GM23338 (cell line): ENCODE measurements around the gene SND1. TPM values are rescaled to one million over a fixed set of nuclear protein-coding genes. Genes with fewer than 3 reads are reported as not detected.

ENCODE experiments used
- ATAC-seq: fragments of 200-7000 bp; cut with Tn5 transposase; 3 replicates; pipeline ENCODE4 v1.9.1; 2020
- DNase-seq: peaks from one replicate; pipeline ENCODE4 v3.0.0-alpha.2; 2015; ENCODE audit warnings: low spot score
- H2AFZ ChIP-seq: fragments of 200-600 bp; sonication (generic); 2 replicates; pipeline ENCODE4 v1.8.0; 2016; ENCODE audit warnings: antibody characterized with exemption, mild to moderate bottlenecking, moderate library complexity
- H3F3A ChIP-seq: fragments of 200-600 bp; sonication (generic); replicated peaks from 2 replicates; pipeline ENCODE4 v1.8.0; 2017; ENCODE audit warnings: antibody characterized with exemption, mixed run types, low read depth
- H3K27ac ChIP-seq: fragments of 200-600 bp; sonication (generic); 2 replicates; pipeline ENCODE4 v1.6.1; 2016; ENCODE audit warnings: low read depth
- H3K27me3 ChIP-seq: fragments of 200-600 bp; sonication (generic); 2 replicates; pipeline ENCODE4 v1.8.0; 2016; ENCODE audit warnings: mild to moderate bottlenecking, mixed run types, moderate library complexity; ENCODE audit not compliant: insufficient read depth
- H3K36me3 ChIP-seq: fragments of 200-600 bp; sonication (generic); 2 replicates; pipeline ENCODE4 v1.8.0; 2016; ENCODE audit warnings: mild to moderate bottlenecking; ENCODE audit not compliant: insufficient read depth
- H3K4me1 ChIP-seq: fragments of 200-600 bp; sonication (generic); 2 replicates; pipeline ENCODE4 v1.8.0; 2016; ENCODE audit warnings: mild to moderate bottlenecking, moderate library complexity; ENCODE audit not compliant: insufficient read depth
- H3K4me2 ChIP-seq: fragments of 200-600 bp; sonication (generic); 2 replicates; pipeline ENCODE4 v1.7.1; 2017; ENCODE audit warnings: mixed run types
- H3K4me3 ChIP-seq: fragments of 200-600 bp; sonication (generic); 2 replicates; pipeline ENCODE4 v1.6.1; 2016; ENCODE audit warnings: mixed run types
- H3K79me2 ChIP-seq: fragments of 200-600 bp; sonication (generic); replicated peaks from 2 replicates; pipeline ENCODE4 v1.8.0; 2017; ENCODE audit warnings: mild to moderate bottlenecking; ENCODE audit not compliant: insufficient read depth
- H3K9me2 ChIP-seq: fragments of 200-600 bp; sonication (generic); 2 replicates; pipeline ENCODE4 v1.8.0; 2017; ENCODE audit not compliant: insufficient read depth
- H4K20me1 ChIP-seq: fragments of 200-600 bp; sonication (generic); replicated peaks from 2 replicates; pipeline ENCODE4 v1.8.0; 2017; ENCODE audit warnings: mild to moderate bottlenecking; ENCODE audit not compliant: insufficient read depth
- H3K27ac Mint-ChIP-seq: 2 replicates; pipeline ENCODE4 v1.8.0; 2020; ENCODE audit warnings: inconsistent platforms, mild to moderate bottlenecking, moderate library complexity, mixed read lengths
- H3K27me3 Mint-ChIP-seq: 3 replicates; pipeline ENCODE4 v1.8.0; 2022; ENCODE audit warnings: low read depth, mild to moderate bottlenecking, moderate library complexity, mixed read lengths, inconsistent platforms; ENCODE audit not compliant: insufficient read depth, poor library complexity
- H3K36me3 Mint-ChIP-seq: 3 replicates; pipeline ENCODE4 v1.8.0; 2021; ENCODE audit warnings: low read depth, mild to moderate bottlenecking, inconsistent platforms, moderate library complexity, mixed read lengths
- H3K4me1 Mint-ChIP-seq: 3 replicates; pipeline ENCODE4 v1.8.0; 2020; ENCODE audit warnings: mild to moderate bottlenecking, inconsistent platforms, mixed read lengths
- H3K4me3 Mint-ChIP-seq: 3 replicates; pipeline ENCODE4 v1.8.0; 2021; ENCODE audit warnings: moderate library complexity, mild to moderate bottlenecking, inconsistent platforms, mixed read lengths
- H3K9me3 Mint-ChIP-seq: 3 replicates; pipeline ENCODE4 v1.8.0; 2020; ENCODE audit warnings: moderate library complexity, mild to moderate bottlenecking, inconsistent platforms, mixed read lengths
- CREB1 ChIP-seq: fragments of 250-450 bp; sonication (Bioruptor Pico); IDR thresholded peaks from 2 replicates; pipeline ENCODE4 v1.5.0; 2020; ENCODE audit warnings: low read depth, mild to moderate bottlenecking, moderate library complexity
- EZH2 ChIP-seq: fragments of 200-600 bp; sonication (generic); IDR thresholded peaks from one replicate; pipeline ENCODE4 v1.8.0; 2017; ENCODE audit warnings: antibody characterized with exemption, mild to moderate bottlenecking, low read depth; ENCODE audit not compliant: unreplicated experiment
- EZH2phosphoT487 ChIP-seq: fragments of 200-600 bp; sonication (generic); IDR thresholded peaks from one replicate; pipeline ENCODE4 v1.8.1; 2018; ENCODE audit warnings: antibody characterized with exemption; ENCODE audit not compliant: unreplicated experiment
- NANOG ChIP-seq: IDR thresholded peaks from 2 replicates; pipeline ENCODE4 v1.6.1; 2016; ENCODE audit warnings: antibody characterized with exemption, borderline replicate concordance
- POLR2AphosphoS5 ChIP-seq: IDR thresholded peaks from 2 replicates; pipeline ENCODE4 v1.6.1; 2016; ENCODE audit warnings: antibody characterized with exemption, low read depth
- REST ChIP-seq: IDR thresholded peaks from one replicate; pipeline ENCODE4 v1.6.1; 2018; ENCODE audit warnings: antibody characterized with exemption; ENCODE audit not compliant: unreplicated experiment
- ZNF331 ChIP-seq: fragments of 250-450 bp; sonication (Bioruptor Pico); IDR thresholded peaks from 2 replicates; pipeline ENCODE4 v1.5.0; 2020; ENCODE audit warnings: low read depth, mild to moderate bottlenecking, moderate library complexity
- polyA plus RNA-seq: library from polyadenylated mRNA; unstranded; fragments of >200 nt; fragmentation: Nextera tagmentation; extraction: Ambion mirVana; gene quantifications from 2 replicates; pipeline ENCODE4 v1.2.1, GENCODE V29; 2016
- total RNA-seq: library from RNA; depleted of rRNA; stranded (reverse); fragments of >200 nt; shearing (Covaris generic); gene quantifications from 2 replicates; pipeline ENCODE4 v1.2.3, GENCODE V29; 2014

The SND1 gene
- total and polyA plus RNA-seq, 2 experiments from 2014 or later: 107 to 254 TPM

- H3K27ac ChIP-seq: no peak overlapping the region
- no peaks in the 10 kb centered on the region for H3K36me3 ChIP-seq
- Mint-ChIP-seq H3K4me1 (peaks cover 47% of the 10 kb centered on the region), H3K9me3 (no peaks in the 10 kb centered on the region), H3K27me3 (no peaks in the 10 kb centered on the region), H3K4me3 (no peak overlapping the region), H3K27ac (peak overlapping the region; percentile 82), H3K36me3 (no peaks in the 10 kb centered on the region)
- H3F3A ChIP-seq: no peaks in the 10 kb centered on the region
- peaks cover 32% of the 10 kb centered on the region for H3K4me1 ChIP-seq
- TF ChIP-seq ZNF331 (CRISPR knock-in tag) (no peak), REST (no peak), POLR2AphosphoS5 (no peak), EZH2phosphoT487 (no peak), NANOG (no peak), CREB1 (no peak)
- ATAC-seq: no peak
- H2AFZ ChIP-seq: no peak overlapping the region
- peaks cover 45% of the 10 kb centered on the region for H4K20me1 ChIP-seq
- no peaks in the 10 kb centered on the region for H3K9me2 ChIP-seq
- no peak overlapping the region for H3K4me2 ChIP-seq
- H3K4me3 ChIP-seq: no peak overlapping the region
- H3K79me2 ChIP-seq: peaks cover 98% of the 10 kb centered on the region
- no peak for DNase-seq
- no peaks in the 10 kb centered on the region for H3K27me3 ChIP-seq
Observed at GRCh38 chr7:127760436-127761031, 108.5 kb downstream of the SND1 start.

- peaks cover 98% of the 10 kb centered on the region for H3K79me2 ChIP-seq
- no peaks in the 10 kb centered on the region for H3K9me3 Mint-ChIP-seq
- DNase-seq: no peak
- no peak overlapping the region for H3K4me3 Mint-ChIP-seq
- peaks cover 3% of the 10 kb centered on the region; the same call in 1 of the 3 replicates for H3K36me3 Mint-ChIP-seq
- H2AFZ ChIP-seq: no peak overlapping the region
- peaks cover 38% of the 10 kb centered on the region for H4K20me1 ChIP-seq
- 0 out of 2 replicates have a peak, but pooled peaks cover 3% of the 10 kb centered on the region for H3K9me2 ChIP-seq
- H3K4me2 ChIP-seq: no peak overlapping the region
- no peaks in the 10 kb centered on the region for H3K27me3 ChIP-seq
- H3F3A ChIP-seq: no peaks in the 10 kb centered on the region
- H3K36me3 ChIP-seq: 0 out of 2 replicates have a peak, but pooled peaks cover 4% of the 10 kb centered on the region
- ATAC-seq: no peak
- peaks cover 30% of the 10 kb centered on the region for H3K4me1 ChIP-seq
- TF ChIP-seq POLR2AphosphoS5 (no peak), NANOG (no peak), EZH2 (no peak)
- H3K4me1 Mint-ChIP-seq: peaks cover 40% of the 10 kb centered on the region
- 0 out of 2 replicates have a peak overlapping the region, but pooled peaks have one; percentile 14 for H3K27ac Mint-ChIP-seq
- no peaks in the 10 kb centered on the region for H3K27me3 Mint-ChIP-seq
- H3K4me3 ChIP-seq: no peak overlapping the region
- H3K27ac ChIP-seq: no peak overlapping the region
Observed at GRCh38 chr7:127761196-127761595, 109.2 kb downstream of the SND1 start.
